OCI-LY1 (cell line): ENCODE measurements around the gene AMD1.

Source experiments
- CTCF ChIP-seq: fragments of 200-600 bp; sonication (generic), shearing (Covaris generic); IDR thresholded peaks from 2 replicates; pipeline ENCODE4 v1.5.1; 2017; ENCODE audit warnings: mild to moderate bottlenecking, antibody characterized with exemption, low read length, moderate library complexity, mixed read lengths
- EZH2 ChIP-seq: fragments of 200-600 bp; sonication (generic), shearing (Covaris generic); IDR thresholded peaks from 2 replicates; pipeline ENCODE4 v1.8.0; 2017; ENCODE audit warnings: borderline replicate concordance, mixed run types, mild to moderate bottlenecking, antibody characterized with exemption, low read length, moderate library complexity, mixed read lengths

DNA sequence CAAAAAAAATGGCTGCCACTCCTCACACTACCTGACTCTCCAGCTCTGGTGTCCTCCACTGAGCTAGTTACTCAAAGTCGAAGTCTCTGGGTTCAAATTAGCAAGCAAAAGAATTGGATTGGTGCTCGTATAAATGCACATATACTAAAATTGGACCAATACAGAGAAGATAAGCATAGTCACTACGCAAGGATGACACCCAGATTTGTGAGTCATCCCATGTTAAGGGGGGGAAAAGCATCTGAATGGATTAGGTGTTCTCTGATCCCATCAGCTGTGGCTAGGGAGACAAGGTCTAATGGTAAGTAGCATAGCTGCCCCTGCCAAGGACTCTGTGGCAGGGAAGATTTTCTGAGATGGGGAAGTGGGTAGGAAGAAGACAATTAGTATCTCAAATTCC lies 18.3 kb upstream of the AMD1 start:
- no peak for TF ChIP-seq CTCF
- no peak for TF ChIP-seq EZH2
